ENCODE data around the gene HES6. TPM values are rescaled to one million over a fixed set of nuclear protein-coding genes. Genes with fewer than 3 reads are reported as not detected.

Gene HES6
- total RNA-seq, 2 donors from 2014 or later: 0.47 to 1.3 TPM

- no peaks in the 10 kb centered on the region for H3K27me3 Mint-ChIP-seq
- peaks cover 11% of the 10 kb centered on the region for H3K36me3 Mint-ChIP-seq (ENCODE audit: low read depth)
- H3K4me1 Mint-ChIP-seq: peaks cover 11% of the 10 kb centered on the region
- no peak for DNase-seq
- no peaks in the 10 kb centered on the region for H3K9me3 ChIP-seq (ENCODE audit: control insufficient read depth, low read length, poor library complexity, severe bottlenecking)
- no peak for ATAC-seq
- peak overlapping the region; percentile 12 for H3K4me3 Mint-ChIP-seq
- H3K27ac Mint-ChIP-seq: no peak overlapping the region
Measured at GRCh38 chr2:238267884-238268680, 28.2 kb upstream of the HES6 start.

- Mint-ChIP-seq H3K4me1 (peaks cover 11% of the 10 kb centered on the region), H3K36me3 (ENCODE audit: low read depth) (peaks cover 9% of the 10 kb centered on the region), H3K27ac (peak overlapping the region; percentile 29), H3K27me3 (no peaks in the 10 kb centered on the region), H3K4me3 (no peak overlapping the region)
- H3K9me3 ChIP-seq (ENCODE audit: control insufficient read depth, low read length, poor library complexity, severe bottlenecking): no peaks in the 10 kb centered on the region
- ATAC-seq: no peak
- no peak for DNase-seq
Measured at GRCh38 chr2:238267341-238267710, 27.5 kb upstream of the HES6 start.

DNA sequence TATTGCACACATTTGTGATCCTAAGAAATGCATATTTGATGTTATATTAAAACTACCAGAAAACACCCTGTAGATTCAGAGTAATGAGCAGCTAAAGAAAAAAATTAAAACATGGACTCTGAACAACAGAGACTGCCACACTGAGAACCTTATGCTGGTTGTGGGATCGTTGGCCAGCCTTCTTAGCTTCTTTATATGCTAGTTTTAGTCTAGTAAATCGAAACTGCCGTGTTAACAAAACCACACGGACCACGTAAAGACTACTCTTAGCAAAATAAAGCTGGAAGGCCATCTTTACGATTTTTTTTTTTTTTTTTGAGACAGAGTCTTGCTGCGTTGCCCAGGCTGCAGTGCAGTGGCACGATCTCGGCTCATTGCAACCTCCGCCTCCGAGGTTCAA, 25.8 kb upstream of the HES6 start:
- ATAC-seq (no peak), DNase-seq (no peak)
- H3K27me3 Mint-ChIP-seq: no peaks in the 10 kb centered on the region
- peaks cover 8% of the 10 kb centered on the region for H3K4me1 Mint-ChIP-seq
- peaks cover 7% of the 10 kb centered on the region for H3K36me3 Mint-ChIP-seq (ENCODE audit: low read depth)
- no peak overlapping the region for H3K4me3 Mint-ChIP-seq
- no peak overlapping the region for H3K27ac Mint-ChIP-seq
- H3K9me3 ChIP-seq (ENCODE audit: control insufficient read depth, low read length, poor library complexity, severe bottlenecking): no peaks in the 10 kb centered on the region

DNA sequence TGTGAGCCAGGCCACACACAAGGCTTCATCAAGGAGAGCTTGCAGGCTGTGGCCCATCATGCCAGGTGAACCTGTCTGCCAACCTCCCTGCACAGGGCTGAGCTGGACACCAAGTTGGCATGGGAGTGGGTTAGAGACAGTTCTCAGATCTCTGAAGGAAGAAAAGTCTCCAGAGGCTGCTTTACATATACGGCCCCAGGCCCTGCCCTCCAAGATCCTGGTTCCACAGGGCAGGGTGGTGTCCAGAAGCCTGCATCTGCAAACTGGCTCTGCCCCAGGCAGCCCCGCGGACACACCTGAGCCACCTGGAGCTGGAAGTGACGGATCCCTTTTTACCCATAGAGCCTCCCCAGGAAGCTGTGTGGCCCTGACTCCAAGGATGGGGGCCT, 24.2 kb upstream of the HES6 start:
- no peaks in the 10 kb centered on the region for H3K27me3 Mint-ChIP-seq
- peaks cover 5% of the 10 kb centered on the region for H3K36me3 Mint-ChIP-seq (ENCODE audit: low read depth)
- H3K4me3 Mint-ChIP-seq: no peak overlapping the region
- DNase-seq (no peak), ATAC-seq (no peak)
- H3K4me1 Mint-ChIP-seq: peaks cover 6% of the 10 kb centered on the region
- no peak overlapping the region for H3K27ac Mint-ChIP-seq
- H3K9me3 ChIP-seq (ENCODE audit: control insufficient read depth, low read length, poor library complexity, severe bottlenecking): no peaks in the 10 kb centered on the region

DNA sequence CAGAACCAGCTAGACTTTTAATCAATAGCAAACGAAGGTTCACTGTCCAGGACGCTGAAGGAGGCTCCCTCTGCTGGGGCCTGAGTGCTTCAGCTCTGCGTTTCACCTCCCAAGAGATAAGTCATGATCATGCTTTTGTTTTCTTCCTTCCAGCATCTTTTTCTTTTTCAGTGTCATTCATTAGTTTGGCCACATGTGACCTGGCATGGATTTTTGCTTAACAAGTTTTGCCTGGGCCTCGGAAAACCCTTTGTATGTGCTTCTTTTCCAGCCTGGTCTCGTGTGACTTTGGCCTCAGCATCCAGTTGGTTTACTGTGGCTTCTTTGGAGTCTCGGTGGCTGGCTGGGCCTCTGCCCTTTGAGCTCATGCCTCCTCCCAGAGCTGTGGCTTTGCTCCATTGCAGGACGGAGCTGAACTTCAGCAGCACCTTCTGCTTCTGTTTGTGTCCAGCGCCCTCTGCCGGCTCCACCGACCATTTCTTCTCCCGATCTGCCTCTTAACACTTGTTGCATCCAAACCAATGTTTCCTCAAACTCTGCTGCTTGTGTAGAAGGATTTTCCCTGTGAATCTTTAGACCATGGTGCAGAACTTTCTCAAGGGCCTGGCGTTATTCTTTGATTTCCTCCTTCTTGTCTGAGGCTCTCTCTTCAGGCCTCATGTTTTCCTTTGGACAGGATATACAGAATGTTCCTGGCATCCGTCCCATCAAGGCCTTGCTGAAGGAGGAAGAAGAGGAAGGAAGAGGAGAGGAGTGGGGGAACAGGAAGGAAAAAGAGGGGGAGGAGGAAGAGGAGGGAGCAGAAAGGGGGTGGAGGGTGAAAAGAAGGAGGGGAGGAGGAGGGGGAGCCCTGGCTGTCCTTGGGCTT, 23.6 kb upstream of the HES6 start:
- peak overlapping the region; percentile 63 for H3K27ac Mint-ChIP-seq
- ATAC-seq: peak; percentile 63

DNA sequence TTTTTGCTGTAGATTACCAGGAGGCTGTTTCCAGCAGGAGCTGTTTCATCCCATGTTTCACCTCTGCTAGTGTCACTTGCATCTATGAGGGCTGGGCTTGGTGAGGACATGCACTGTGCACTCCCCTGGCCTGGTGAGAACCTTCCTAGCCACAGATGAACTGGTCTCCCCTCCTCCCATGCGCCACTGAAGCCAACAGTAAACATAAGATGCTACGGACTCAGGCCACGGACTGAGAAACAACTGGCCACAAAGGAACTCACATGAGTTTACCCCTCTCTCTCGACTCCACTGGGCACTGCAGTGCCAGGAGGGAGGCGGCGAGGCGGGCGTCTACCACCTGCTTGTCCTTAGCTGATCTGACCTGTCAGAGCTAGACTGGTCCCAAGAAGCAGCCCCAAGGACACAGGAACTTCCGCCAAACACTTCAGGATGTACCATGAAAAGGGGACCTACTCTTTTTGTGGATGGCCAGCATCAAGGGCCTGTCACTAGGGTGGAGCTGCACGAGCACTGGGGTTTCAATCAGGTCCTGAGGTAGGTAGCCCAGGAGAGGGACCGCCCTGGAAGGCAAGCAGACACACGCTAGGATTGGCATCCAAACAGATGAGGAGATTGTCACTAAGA, 22.8 kb upstream of the HES6 start:
- H3K4me3 Mint-ChIP-seq: peak overlapping the region; percentile 21

More for the DNA sequence above, 23.6 kb upstream of the HES6 start:
- no peaks in the 10 kb centered on the region for H3K27me3 Mint-ChIP-seq
- peaks cover 5% of the 10 kb centered on the region for H3K36me3 Mint-ChIP-seq (ENCODE audit: low read depth)
- H3K9me3 ChIP-seq (ENCODE audit: control insufficient read depth, low read length, poor library complexity, severe bottlenecking): no peaks in the 10 kb centered on the region
- DNase-seq: peak; percentile 51 to 63 (median 53)
- H3K4me1 Mint-ChIP-seq: peaks cover 6% of the 10 kb centered on the region
- no peak overlapping the region for H3K4me3 Mint-ChIP-seq

DNA sequence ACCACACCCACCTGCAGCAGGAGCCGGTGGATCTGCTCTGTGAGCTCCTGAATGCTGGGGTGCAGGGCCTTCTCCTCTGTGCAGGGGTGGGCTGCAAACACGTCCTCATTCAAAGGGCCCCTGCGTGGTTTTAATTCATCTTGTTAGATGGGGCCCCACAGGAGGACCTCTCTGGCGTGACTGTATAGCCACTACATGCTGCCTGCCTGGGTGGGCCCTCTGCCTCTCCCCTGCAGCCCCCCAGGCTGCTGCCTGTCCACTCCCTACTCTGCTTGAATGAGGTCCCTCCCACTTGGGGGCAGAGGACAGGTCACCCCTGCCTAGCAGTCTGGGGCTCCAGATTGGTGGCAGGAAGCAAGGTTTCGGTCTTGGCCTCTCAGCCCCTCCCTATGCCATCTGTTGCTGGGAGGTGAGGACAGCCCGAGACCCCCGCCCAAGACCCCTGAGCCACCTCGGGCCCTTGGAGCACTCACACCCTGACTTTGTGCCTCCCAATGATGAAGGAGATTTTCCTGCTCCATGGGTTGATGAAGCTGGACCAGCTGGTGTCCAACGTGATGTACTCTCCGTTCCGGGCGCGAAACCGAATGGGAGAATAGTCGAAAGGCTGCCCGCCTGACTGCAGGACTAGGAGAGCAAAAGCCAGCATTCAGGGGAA, 22.0 kb upstream of the HES6 start:
- Mint-ChIP-seq H3K27ac (no peak overlapping the region), H3K36me3 (ENCODE audit: low read depth) (peaks cover 5% of the 10 kb centered on the region), H3K4me1 (peaks cover 6% of the 10 kb centered on the region), H3K27me3 (no peaks in the 10 kb centered on the region), H3K4me3 (peak overlapping the region; percentile 15)
- DNase-seq: no peak
- H3K9me3 ChIP-seq (ENCODE audit: control insufficient read depth, low read length, poor library complexity, severe bottlenecking): no peaks in the 10 kb centered on the region
- no peak for ATAC-seq

More for the DNA sequence above, 22.8 kb upstream of the HES6 start:
- Mint-ChIP-seq H3K27me3 (no peaks in the 10 kb centered on the region), H3K36me3 (ENCODE audit: low read depth) (peaks cover 5% of the 10 kb centered on the region), H3K4me1 (peaks cover 6% of the 10 kb centered on the region), H3K27ac (no peak overlapping the region)
- DNase-seq: no peak
- no peak for ATAC-seq
- no peaks in the 10 kb centered on the region for H3K9me3 ChIP-seq (ENCODE audit: control insufficient read depth, low read length, poor library complexity, severe bottlenecking)

GRCh38 chr2:238260883-238261282, 21.0 kb upstream of the HES6 start:
- Mint-ChIP-seq H3K36me3 (ENCODE audit: low read depth) (peaks cover 5% of the 10 kb centered on the region), H3K4me3 (no peak overlapping the region), H3K27me3 (no peaks in the 10 kb centered on the region), H3K4me1 (peaks cover 6% of the 10 kb centered on the region), H3K27ac (peak overlapping the region; percentile 34)
- H3K9me3 ChIP-seq (ENCODE audit: control insufficient read depth, low read length, poor library complexity, severe bottlenecking): no peaks in the 10 kb centered on the region
- ATAC-seq (no peak), DNase-seq (no peak)

GRCh38 chr2:238259061-238260020, 19.5 kb upstream of the HES6 start:
- no peak for DNase-seq
- ATAC-seq: peak; percentile 25

DNA sequence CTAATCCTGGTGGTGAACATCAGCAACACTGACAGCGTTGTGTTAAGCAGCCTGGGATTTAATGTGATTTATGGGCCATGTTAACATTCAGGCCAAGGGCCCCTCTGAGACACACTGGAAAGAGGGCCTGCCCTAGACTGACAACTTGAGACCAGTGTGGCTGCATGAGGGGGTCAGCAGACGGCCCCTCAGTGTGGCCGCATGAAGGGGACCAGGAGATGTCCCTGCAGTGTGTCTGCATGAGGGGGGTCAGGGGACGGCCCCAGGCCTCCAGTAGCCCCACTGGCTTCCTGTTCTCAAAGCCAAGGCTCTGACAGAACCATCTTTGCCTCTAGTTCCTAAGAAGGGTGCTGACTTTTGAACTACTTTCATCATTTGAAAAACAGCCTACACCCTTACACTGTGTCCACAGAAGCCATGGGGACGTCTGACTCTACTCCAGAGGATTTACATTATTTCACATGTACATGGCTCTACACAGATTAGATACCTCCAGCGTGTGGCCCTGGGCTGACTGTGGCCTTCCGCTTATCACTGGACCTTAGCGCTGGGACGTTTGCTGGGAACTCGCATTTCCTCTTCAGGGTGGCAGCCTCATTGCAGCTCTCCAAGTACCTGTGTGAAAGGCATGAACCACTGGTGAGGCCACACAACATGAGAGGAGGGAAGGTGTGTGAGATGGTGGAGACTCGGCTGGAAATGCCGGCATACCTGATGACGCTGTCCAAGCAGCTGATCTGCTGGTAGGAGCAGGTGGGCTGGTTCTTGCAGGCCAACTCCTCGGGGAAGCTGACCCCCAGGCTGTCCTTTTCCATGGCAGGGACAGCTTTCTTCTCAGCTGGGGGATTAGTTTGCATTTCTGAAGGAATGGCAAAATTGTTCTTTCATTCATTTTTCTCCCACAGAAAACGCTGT, 18.2 kb upstream of the HES6 start:
- H3K36me3 Mint-ChIP-seq (ENCODE audit: low read depth): no peaks in the 10 kb centered on the region
- DNase-seq (no peak), ATAC-seq (no peak)
- no peaks in the 10 kb centered on the region for H3K4me1 Mint-ChIP-seq
- H3K27ac Mint-ChIP-seq: peak overlapping the region; percentile 27
- no peak overlapping the region for H3K4me3 Mint-ChIP-seq
- no peaks in the 10 kb centered on the region for H3K27me3 Mint-ChIP-seq
- H3K9me3 ChIP-seq (ENCODE audit: control insufficient read depth, low read length, poor library complexity, severe bottlenecking): no peaks in the 10 kb centered on the region

More at GRCh38 chr2:238259061-238260020, 19.5 kb upstream of the HES6 start:
- no peak overlapping the region for H3K4me3 Mint-ChIP-seq
- H3K9me3 ChIP-seq (ENCODE audit: control insufficient read depth, low read length, poor library complexity, severe bottlenecking): no peaks in the 10 kb centered on the region
- peak overlapping the region; percentile 41 for H3K27ac Mint-ChIP-seq
- H3K27me3 Mint-ChIP-seq: no peaks in the 10 kb centered on the region
- H3K4me1 Mint-ChIP-seq: peaks cover 6% of the 10 kb centered on the region
- H3K36me3 Mint-ChIP-seq (ENCODE audit: low read depth): peaks cover 5% of the 10 kb centered on the region

DNA sequence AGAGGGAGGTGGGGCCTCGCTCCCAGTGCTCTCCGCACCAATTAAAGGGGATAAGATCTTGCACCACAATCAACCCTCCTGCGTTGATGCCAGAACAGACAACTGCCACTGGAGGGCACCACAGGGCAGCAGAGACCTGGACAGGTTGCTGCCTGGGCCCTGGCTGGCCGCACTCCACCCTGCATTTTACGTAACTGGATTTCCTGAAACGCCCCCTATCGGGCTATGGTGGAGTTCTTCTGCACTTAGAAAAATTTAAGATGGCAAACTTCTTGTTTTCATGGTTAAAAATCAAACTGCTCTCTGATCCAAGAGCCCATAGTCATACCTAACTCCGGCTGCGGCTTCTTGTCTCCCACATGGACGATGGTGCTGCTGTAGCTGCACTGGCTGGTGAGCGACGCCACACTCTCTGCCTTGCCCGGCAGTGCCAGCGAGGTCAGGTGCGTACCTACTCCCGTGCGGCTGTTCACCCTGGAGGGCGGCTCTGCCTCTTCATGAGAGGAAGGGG, 16.8 kb upstream of the HES6 start:
- Mint-ChIP-seq H3K4me1 (no peaks in the 10 kb centered on the region), H3K27ac (peak overlapping the region; percentile 27), H3K36me3 (ENCODE audit: low read depth) (no peaks in the 10 kb centered on the region), H3K27me3 (no peaks in the 10 kb centered on the region), H3K4me3 (no peak overlapping the region)
- ATAC-seq: peak; percentile 88
- no peaks in the 10 kb centered on the region for H3K9me3 ChIP-seq (ENCODE audit: control insufficient read depth, low read length, poor library complexity, severe bottlenecking)
- peak; percentile 50 to 67 (median 61) for DNase-seq

Data from T-helper 17 cell (primary cell).